22Rv1 (cell line): ENCODE data around the gene XPC.

Experiments used
- ZFX ChIP-seq: fragments of 450-650 bp; IDR thresholded peaks from 2 replicates; pipeline ENCODE4 v1.6.1; 2017; ENCODE audit warnings: antibody characterized with exemption, borderline replicate concordance
- TF ChIP-seq, protein P1 (sequence below): fragments of 450-650 bp; IDR thresholded peaks from 2 replicates; pipeline ENCODE4 v1.5.1; 2017; ENCODE audit warnings: mild to moderate bottlenecking

DNA sequence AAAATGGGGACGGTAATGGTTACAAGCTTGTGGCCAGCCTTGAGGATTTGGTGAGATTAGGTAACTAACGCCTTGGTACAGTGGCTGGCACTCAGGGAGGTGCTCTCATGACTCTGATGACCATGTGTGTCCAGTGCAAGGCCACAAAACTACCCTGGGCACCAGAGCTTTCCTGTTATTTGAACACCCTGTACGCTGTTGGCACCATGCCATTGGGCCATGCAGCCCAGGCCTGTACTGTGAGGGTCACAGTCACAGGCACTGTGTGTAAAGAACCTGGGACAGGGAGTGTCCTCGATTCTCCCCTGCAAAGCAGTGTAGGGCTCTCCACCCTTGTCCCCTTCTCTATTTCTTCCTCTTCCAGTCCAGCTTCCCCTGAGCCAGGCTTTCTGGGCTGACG is 47.3 kb downstream of the XPC start:
- TF ChIP-seq, protein P1, sequence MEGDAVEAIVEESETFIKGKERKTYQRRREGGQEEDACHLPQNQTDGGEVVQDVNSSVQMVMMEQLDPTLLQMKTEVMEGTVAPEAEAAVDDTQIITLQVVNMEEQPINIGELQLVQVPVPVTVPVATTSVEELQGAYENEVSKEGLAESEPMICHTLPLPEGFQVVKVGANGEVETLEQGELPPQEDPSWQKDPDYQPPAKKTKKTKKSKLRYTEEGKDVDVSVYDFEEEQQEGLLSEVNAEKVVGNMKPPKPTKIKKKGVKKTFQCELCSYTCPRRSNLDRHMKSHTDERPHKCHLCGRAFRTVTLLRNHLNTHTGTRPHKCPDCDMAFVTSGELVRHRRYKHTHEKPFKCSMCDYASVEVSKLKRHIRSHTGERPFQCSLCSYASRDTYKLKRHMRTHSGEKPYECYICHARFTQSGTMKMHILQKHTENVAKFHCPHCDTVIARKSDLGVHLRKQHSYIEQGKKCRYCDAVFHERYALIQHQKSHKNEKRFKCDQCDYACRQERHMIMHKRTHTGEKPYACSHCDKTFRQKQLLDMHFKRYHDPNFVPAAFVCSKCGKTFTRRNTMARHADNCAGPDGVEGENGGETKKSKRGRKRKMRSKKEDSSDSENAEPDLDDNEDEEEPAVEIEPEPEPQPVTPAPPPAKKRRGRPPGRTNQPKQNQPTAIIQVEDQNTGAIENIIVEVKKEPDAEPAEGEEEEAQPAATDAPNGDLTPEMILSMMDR, result no peak
- no peak for TF ChIP-seq ZFX
